Activated naive CD4-positive, alpha-beta T cell treated with anti-CD3 and anti-CD28 coated beads for 36 hours (primary cell): Measurements from ENCODE around the gene SYT1. TPM values are rescaled to one million over a fixed set of nuclear protein-coding genes. Genes with fewer than 3 reads are reported as not detected.

Source experiments
- CTCF ChIA-PET: fragments of 350-600 bp; sonication (Branson Sonifier 250); formaldehyde crosslinking; loops from one replicate; lab custom pipeline; 2021; ENCODE audit warnings: antibody characterized with exemption; lab: Charles Lee
- DNase-seq: peaks from one replicate; pipeline ENCODE4 v3.0.0-alpha.2; 2020
- H3K27ac Mint-ChIP-seq: one replicate; pipeline ENCODE4 v1.8.0; 2021; ENCODE audit warnings: mild to moderate bottlenecking, mixed read lengths
- H3K27me3 Mint-ChIP-seq: one replicate; pipeline ENCODE4 v1.8.0; 2021; ENCODE audit warnings: low read depth, mixed read lengths
- H3K36me3 Mint-ChIP-seq: one replicate; pipeline ENCODE4 v1.8.0; 2021; ENCODE audit warnings: low read depth, mixed read lengths
- H3K4me1 Mint-ChIP-seq: one replicate; pipeline ENCODE4 v1.8.0; 2021; ENCODE audit warnings: low read depth, mixed read lengths
- H3K4me3 Mint-ChIP-seq: one replicate; pipeline ENCODE4 v1.8.0; 2021; ENCODE audit warnings: mild to moderate bottlenecking, moderate library complexity, mixed read lengths
- H3K9me3 Mint-ChIP-seq: one replicate; pipeline ENCODE4 v1.8.0; 2021; ENCODE audit warnings: mixed read lengths
- intact Hi-C: fragments of 100-400 bp; cut with micrococcal nuclease; formaldehyde crosslinking; loops from one replicate; pipeline ENCODE4 v1.15.1; 2023
- total RNA-seq, 2 experiments: library from RNA; stranded (reverse); gene quantifications; one replicate each; pipeline ENCODE4 v1.2.3, GENCODE V29; 2021

Gene SYT1
- total RNA-seq, 2 experiments from 2014 or later: not detected

GRCh38 chr12:79141776-79142175 is 277.2 kb downstream of the SYT1 start:
- Mint-ChIP-seq H3K27ac (no peak overlapping the region), H3K4me1 (no peaks in the 10 kb centered on the region), H3K27me3 (no peaks in the 10 kb centered on the region), H3K9me3 (peaks cover 7% of the 10 kb centered on the region), H3K36me3 (no peaks in the 10 kb centered on the region), H3K4me3 (no peak overlapping the region)
- CTCF ChIA-PET: no interaction called here
- no peak for DNase-seq
- intact Hi-C loops: no loop called here

GRCh38 chr12:79143803-79144202 is 279.2 kb downstream of the SYT1 start:
- no peak for DNase-seq
- CTCF ChIA-PET: interaction anchor here (0.6 kb wide), 1 partner anchor 994 kb away, joined by 6 read pairs; no protein-coding TSS in a partner anchor
- no peaks in the 10 kb centered on the region for H3K27me3 Mint-ChIP-seq
- intact Hi-C loops: no loop called here
- no peaks in the 10 kb centered on the region for H3K36me3 Mint-ChIP-seq
- peaks cover 5% of the 10 kb centered on the region for H3K9me3 Mint-ChIP-seq
- H3K27ac Mint-ChIP-seq: no peak overlapping the region
- H3K4me3 Mint-ChIP-seq: no peak overlapping the region
- H3K4me1 Mint-ChIP-seq: no peaks in the 10 kb centered on the region

GRCh38 chr12:79151956-79152355 is 287.4 kb downstream of the SYT1 start:
- H3K27ac Mint-ChIP-seq: no peak overlapping the region
- H3K4me3 Mint-ChIP-seq: no peak overlapping the region
- no peak for DNase-seq
- H3K36me3 Mint-ChIP-seq: no peaks in the 10 kb centered on the region
- CTCF ChIA-PET: no interaction called here
- intact Hi-C loops: no loop called here
- no peaks in the 10 kb centered on the region for H3K27me3 Mint-ChIP-seq
- no peaks in the 10 kb centered on the region for H3K9me3 Mint-ChIP-seq
- H3K4me1 Mint-ChIP-seq: no peaks in the 10 kb centered on the region

GRCh38 chr12:79155683-79156082 is 291.1 kb downstream of the SYT1 start:
- H3K27ac Mint-ChIP-seq: no peak overlapping the region
- intact Hi-C loops: no loop called here
- peaks cover 1% of the 10 kb centered on the region for H3K9me3 Mint-ChIP-seq
- no peak overlapping the region for H3K4me3 Mint-ChIP-seq
- no peaks in the 10 kb centered on the region for H3K27me3 Mint-ChIP-seq
- no peak for DNase-seq
- no peaks in the 10 kb centered on the region for H3K36me3 Mint-ChIP-seq
- CTCF ChIA-PET: no interaction called here
- H3K4me1 Mint-ChIP-seq: no peaks in the 10 kb centered on the region

- intact Hi-C loops: no loop called here
- CTCF ChIA-PET: no interaction called here
- no peaks in the 10 kb centered on the region for H3K36me3 Mint-ChIP-seq
Observed at GRCh38 chr12:79156846-79157463, 292.4 kb downstream of the SYT1 start.

GRCh38 chr12:79161249-79161934 is 296.8 kb downstream of the SYT1 start:
- no peak for DNase-seq
- intact Hi-C loops: no loop called here
- Mint-ChIP-seq H3K9me3 (peaks cover 1% of the 10 kb centered on the region), H3K36me3 (no peaks in the 10 kb centered on the region), H3K4me1 (no peaks in the 10 kb centered on the region), H3K27me3 (no peaks in the 10 kb centered on the region), H3K4me3 (no peak overlapping the region), H3K27ac (no peak overlapping the region)
- CTCF ChIA-PET: no interaction called here

More at GRCh38 chr12:79156846-79157463, 292.4 kb downstream of the SYT1 start:
- no peak overlapping the region for H3K4me3 Mint-ChIP-seq
- H3K27me3 Mint-ChIP-seq: no peaks in the 10 kb centered on the region
- no peak for DNase-seq
- H3K9me3 Mint-ChIP-seq: peaks cover 1% of the 10 kb centered on the region
- H3K4me1 Mint-ChIP-seq: no peaks in the 10 kb centered on the region
- H3K27ac Mint-ChIP-seq: no peak overlapping the region

GRCh38 chr12:79162147-79162772 is 297.7 kb downstream of the SYT1 start:
- H3K4me3 Mint-ChIP-seq: no peak overlapping the region
- intact Hi-C loops: no loop called here
- H3K4me1 Mint-ChIP-seq: no peaks in the 10 kb centered on the region
- CTCF ChIA-PET: no interaction called here
- H3K36me3 Mint-ChIP-seq: no peaks in the 10 kb centered on the region
- H3K9me3 Mint-ChIP-seq: peaks cover 1% of the 10 kb centered on the region
- no peaks in the 10 kb centered on the region for H3K27me3 Mint-ChIP-seq
- no peak for DNase-seq
- H3K27ac Mint-ChIP-seq: no peak overlapping the region

GRCh38 chr12:79162948-79163347 is 298.4 kb downstream of the SYT1 start:
- Mint-ChIP-seq H3K4me1 (no peaks in the 10 kb centered on the region), H3K9me3 (peaks cover 1% of the 10 kb centered on the region), H3K27ac (no peak overlapping the region), H3K4me3 (no peak overlapping the region), H3K36me3 (no peaks in the 10 kb centered on the region), H3K27me3 (no peaks in the 10 kb centered on the region)
- CTCF ChIA-PET: no interaction called here
- DNase-seq: no peak
- intact Hi-C loops: no loop called here

GRCh38 chr12:79164890-79165289 is 300.3 kb downstream of the SYT1 start:
- Mint-ChIP-seq H3K27ac (no peak overlapping the region), H3K9me3 (peaks cover 4% of the 10 kb centered on the region), H3K27me3 (no peaks in the 10 kb centered on the region), H3K4me3 (no peak overlapping the region), H3K36me3 (no peaks in the 10 kb centered on the region), H3K4me1 (no peaks in the 10 kb centered on the region)
- DNase-seq: no peak
- intact Hi-C loops: no loop called here
- CTCF ChIA-PET: no interaction called here

- no peak overlapping the region for H3K4me3 Mint-ChIP-seq
- no peak for DNase-seq
- no peaks in the 10 kb centered on the region for H3K36me3 Mint-ChIP-seq
- CTCF ChIA-PET: no interaction called here
- intact Hi-C loops: no loop called here
- H3K27me3 Mint-ChIP-seq: no peaks in the 10 kb centered on the region
- no peak overlapping the region for H3K27ac Mint-ChIP-seq
- H3K4me1 Mint-ChIP-seq: no peaks in the 10 kb centered on the region
- peaks cover 9% of the 10 kb centered on the region for H3K9me3 Mint-ChIP-seq
Observed at GRCh38 chr12:79168687-79169086, 304.1 kb downstream of the SYT1 start.

GRCh38 chr12:79174626-79175025 is 310.1 kb downstream of the SYT1 start:
- intact Hi-C loops: no loop called here
- Mint-ChIP-seq H3K36me3 (no peaks in the 10 kb centered on the region), H3K27ac (no peak overlapping the region), H3K4me1 (no peaks in the 10 kb centered on the region), H3K27me3 (no peaks in the 10 kb centered on the region), H3K9me3 (peaks cover 7% of the 10 kb centered on the region), H3K4me3 (no peak overlapping the region)
- CTCF ChIA-PET: interaction anchor here (1.2 kb wide), 1 partner anchor 10 kb away, joined by 3 read pairs; no protein-coding TSS in a partner anchor
- DNase-seq: no peak

GRCh38 chr12:79183003-79183402 is 318.4 kb downstream of the SYT1 start:
- CTCF ChIA-PET: no interaction called here
- intact Hi-C loops: no loop called here
- H3K27me3 Mint-ChIP-seq: no peaks in the 10 kb centered on the region
- H3K27ac Mint-ChIP-seq: no peak overlapping the region
- no peaks in the 10 kb centered on the region for H3K36me3 Mint-ChIP-seq
- H3K9me3 Mint-ChIP-seq: no peaks in the 10 kb centered on the region
- no peaks in the 10 kb centered on the region for H3K4me1 Mint-ChIP-seq
- no peak overlapping the region for H3K4me3 Mint-ChIP-seq
- no peak for DNase-seq

- no peaks in the 10 kb centered on the region for H3K36me3 Mint-ChIP-seq
- CTCF ChIA-PET: interaction anchor here (1.4 kb wide), 1 partner anchor 10 kb away, joined by 3 read pairs; no protein-coding TSS in a partner anchor
Observed at GRCh38 chr12:79183926-79184325, 319.4 kb downstream of the SYT1 start.

More at GRCh38 chr12:79183926-79184325, 319.4 kb downstream of the SYT1 start:
- DNase-seq: no peak
- Mint-ChIP-seq H3K4me3 (no peak overlapping the region), H3K9me3 (no peaks in the 10 kb centered on the region), H3K4me1 (no peaks in the 10 kb centered on the region), H3K27ac (no peak overlapping the region), H3K27me3 (no peaks in the 10 kb centered on the region)
- intact Hi-C loops: no loop called here
